WERI-Rb-1 (cell line): ENCODE results near the gene TMPRSS2.

Experiments
- DNase-seq: peaks from one replicate; pipeline ENCODE4 v3.0.0-alpha.2; 2020
- H3K27ac ChIP-seq: fragments of 250-450 bp; sonication (Bioruptor Pico); 2 replicates; pipeline ENCODE4 v1.5.1; 2020; ENCODE audit warnings: mild to moderate bottlenecking, moderate library complexity
- H3K27me3 ChIP-seq: fragments of 250-450 bp; sonication (Bioruptor Pico); 2 replicates; pipeline ENCODE4 v1.5.1; 2021; ENCODE audit warnings: mild to moderate bottlenecking, low read depth, moderate library complexity; ENCODE audit not compliant: insufficient read depth, severe bottlenecking
- H3K36me3 ChIP-seq: fragments of 250-450 bp; sonication (Bioruptor Pico); 2 replicates; pipeline ENCODE4 v1.5.1; 2020; ENCODE audit warnings: mild to moderate bottlenecking, moderate library complexity
- H3K4me3 ChIP-seq: 2 replicates; pipeline ENCODE4 v1.5.1; 2011; ENCODE audit warnings: low read depth, mild to moderate bottlenecking, control low read depth, low read length
- H3K9me3 ChIP-seq: fragments of 250-450 bp; sonication (Bioruptor Pico); 2 replicates; pipeline ENCODE4 v1.5.1; 2021; ENCODE audit warnings: mild to moderate bottlenecking, moderate library complexity; ENCODE audit not compliant: severe bottlenecking
- TF ChIP-seq, protein P1 (sequence below): IDR thresholded peaks from 2 replicates; pipeline ENCODE4 v1.5.1; 2011; ENCODE audit warnings: low read depth, mild to moderate bottlenecking, control low read depth, inconsistent platforms, low read length

The TMPRSS2 gene

DNA sequence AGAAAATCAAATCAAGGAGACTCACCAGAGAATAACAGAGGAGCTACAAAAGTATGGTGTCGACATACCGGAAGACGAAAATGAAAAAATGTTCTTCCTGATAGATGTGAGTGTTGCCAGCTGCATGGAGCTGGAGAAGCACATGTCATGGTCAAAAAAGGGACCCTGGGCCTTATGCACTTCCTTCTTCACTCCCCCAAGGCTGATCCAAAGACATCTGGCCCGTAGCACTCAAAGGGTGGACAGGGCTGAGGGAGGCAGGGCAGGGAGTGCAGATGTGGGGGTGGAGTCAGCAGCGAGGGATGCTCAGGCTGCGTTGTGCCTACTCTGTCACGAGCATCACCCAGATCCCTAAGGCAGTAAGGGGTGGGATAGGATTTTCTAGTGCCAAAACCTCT, 62.5 kb downstream of the TMPRSS2 start:
- no peak overlapping the region for H3K27ac ChIP-seq
- H3K4me3 ChIP-seq, result no peak overlapping the region
- TF ChIP-seq, protein P1, sequence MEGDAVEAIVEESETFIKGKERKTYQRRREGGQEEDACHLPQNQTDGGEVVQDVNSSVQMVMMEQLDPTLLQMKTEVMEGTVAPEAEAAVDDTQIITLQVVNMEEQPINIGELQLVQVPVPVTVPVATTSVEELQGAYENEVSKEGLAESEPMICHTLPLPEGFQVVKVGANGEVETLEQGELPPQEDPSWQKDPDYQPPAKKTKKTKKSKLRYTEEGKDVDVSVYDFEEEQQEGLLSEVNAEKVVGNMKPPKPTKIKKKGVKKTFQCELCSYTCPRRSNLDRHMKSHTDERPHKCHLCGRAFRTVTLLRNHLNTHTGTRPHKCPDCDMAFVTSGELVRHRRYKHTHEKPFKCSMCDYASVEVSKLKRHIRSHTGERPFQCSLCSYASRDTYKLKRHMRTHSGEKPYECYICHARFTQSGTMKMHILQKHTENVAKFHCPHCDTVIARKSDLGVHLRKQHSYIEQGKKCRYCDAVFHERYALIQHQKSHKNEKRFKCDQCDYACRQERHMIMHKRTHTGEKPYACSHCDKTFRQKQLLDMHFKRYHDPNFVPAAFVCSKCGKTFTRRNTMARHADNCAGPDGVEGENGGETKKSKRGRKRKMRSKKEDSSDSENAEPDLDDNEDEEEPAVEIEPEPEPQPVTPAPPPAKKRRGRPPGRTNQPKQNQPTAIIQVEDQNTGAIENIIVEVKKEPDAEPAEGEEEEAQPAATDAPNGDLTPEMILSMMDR, result no peak
- DNase-seq, result no peak
- no peaks in the 10 kb centered on the region for H3K27me3 ChIP-seq
- H3K9me3 ChIP-seq, result no peaks in the 10 kb centered on the region
- H3K36me3 ChIP-seq, result no peaks in the 10 kb centered on the region

DNA sequence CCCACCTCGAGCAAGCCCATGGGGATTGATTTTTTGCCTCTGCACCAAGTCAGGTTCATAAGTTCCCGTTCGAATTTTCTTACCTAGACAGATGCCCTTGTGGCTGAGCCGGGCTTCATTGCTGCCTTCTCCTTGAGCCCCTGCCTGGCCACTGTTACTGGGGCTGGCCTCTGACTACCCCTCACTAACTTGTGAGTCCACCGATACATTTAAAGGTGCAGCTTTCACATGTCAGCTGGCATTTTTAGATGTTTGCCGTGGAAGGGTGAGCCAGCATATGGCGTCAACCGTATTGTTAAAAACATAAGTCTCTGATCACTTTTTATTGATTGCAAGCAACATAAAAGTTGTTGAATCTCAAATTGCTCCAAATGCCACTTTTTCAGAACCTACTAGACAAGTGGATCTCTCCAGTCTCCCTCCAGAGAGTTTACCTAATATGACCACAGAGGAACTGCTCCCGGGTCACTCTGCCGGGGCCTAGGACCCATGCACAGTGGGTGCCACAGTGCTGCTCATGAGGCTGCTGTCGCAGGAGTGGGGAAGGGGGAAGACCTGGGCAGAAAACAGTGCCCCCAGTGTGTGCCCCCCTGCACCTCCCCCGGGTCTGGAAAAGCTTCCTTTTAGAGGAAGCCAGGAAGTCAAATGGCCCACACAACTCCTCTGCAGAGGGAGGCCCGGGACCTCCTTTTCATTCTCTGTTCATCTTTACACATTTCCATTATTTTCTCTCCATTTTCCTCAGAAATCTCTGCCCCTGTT, 63.1 kb downstream of the TMPRSS2 start:
- H3K9me3 ChIP-seq, result no peaks in the 10 kb centered on the region
- H3K27ac ChIP-seq, result no peak overlapping the region
- TF ChIP-seq, protein P1, result no peak
- H3K36me3 ChIP-seq, result no peaks in the 10 kb centered on the region
- no peak for DNase-seq
- no peaks in the 10 kb centered on the region for H3K27me3 ChIP-seq
- no peak overlapping the region for H3K4me3 ChIP-seq

DNA sequence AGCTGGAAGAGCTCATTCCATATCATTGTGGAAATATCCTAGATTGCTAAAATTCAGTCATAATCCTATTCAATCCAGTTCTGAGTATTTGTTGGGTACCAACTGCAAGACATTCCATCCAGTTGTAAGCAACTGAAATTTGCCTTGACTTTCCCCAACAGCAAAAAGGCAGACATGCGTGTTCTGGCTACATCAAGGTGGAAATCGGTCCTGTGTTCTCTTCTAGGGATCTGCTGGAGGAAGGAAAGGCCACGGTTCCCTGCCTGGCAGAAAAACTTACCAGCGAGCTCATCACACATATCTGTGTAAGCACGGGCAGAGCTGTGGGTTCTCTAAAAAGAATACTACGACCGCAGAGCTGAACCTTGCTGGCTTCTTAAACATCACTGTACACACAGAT, 64.4 kb downstream of the TMPRSS2 start:
- H3K36me3 ChIP-seq, result no peaks in the 10 kb centered on the region
- no peaks in the 10 kb centered on the region for H3K9me3 ChIP-seq
- TF ChIP-seq, protein P1, result no peak
- no peaks in the 10 kb centered on the region for H3K27me3 ChIP-seq
- H3K27ac ChIP-seq, result no peak overlapping the region
- no peak overlapping the region for H3K4me3 ChIP-seq
- no peak for DNase-seq

DNA sequence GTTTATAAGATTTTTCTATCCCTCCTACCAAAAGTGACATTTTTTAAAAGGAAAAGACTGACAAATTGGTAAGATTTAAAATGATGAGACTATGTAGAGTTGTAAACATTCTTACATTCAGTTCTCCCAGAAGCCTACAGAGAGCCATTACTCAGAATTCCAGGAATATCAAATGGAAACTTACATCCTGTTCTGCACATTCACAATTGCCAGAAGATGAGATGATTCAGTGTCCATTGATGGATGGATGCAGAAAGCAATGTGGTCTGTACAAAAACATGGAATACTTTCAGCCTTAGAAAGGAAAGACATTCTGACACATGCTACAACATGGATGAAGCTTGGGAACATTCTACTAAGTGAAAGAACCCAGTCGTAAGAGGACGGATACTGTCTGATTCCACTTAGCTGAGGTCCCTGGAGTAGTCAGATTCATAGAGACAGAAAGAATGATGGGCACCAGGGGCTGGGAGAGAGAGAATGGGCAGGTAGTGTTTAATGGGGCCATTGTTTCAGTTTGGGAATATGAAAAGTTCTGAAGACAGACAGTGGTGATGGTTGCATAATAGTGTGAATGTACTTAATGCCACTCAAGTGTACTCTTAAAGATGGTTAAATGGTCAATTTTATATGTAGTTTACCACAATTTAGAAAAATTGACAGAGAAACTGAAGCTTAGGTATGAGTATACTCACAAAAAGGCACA, 65.3 kb downstream of the TMPRSS2 start:
- TF ChIP-seq, protein P1, result no peak
- no peaks in the 10 kb centered on the region for H3K27me3 ChIP-seq
- no peaks in the 10 kb centered on the region for H3K36me3 ChIP-seq
- H3K27ac ChIP-seq, result no peak overlapping the region
- no peak for DNase-seq
- H3K4me3 ChIP-seq, result no peak overlapping the region
- H3K9me3 ChIP-seq, result no peaks in the 10 kb centered on the region

DNA sequence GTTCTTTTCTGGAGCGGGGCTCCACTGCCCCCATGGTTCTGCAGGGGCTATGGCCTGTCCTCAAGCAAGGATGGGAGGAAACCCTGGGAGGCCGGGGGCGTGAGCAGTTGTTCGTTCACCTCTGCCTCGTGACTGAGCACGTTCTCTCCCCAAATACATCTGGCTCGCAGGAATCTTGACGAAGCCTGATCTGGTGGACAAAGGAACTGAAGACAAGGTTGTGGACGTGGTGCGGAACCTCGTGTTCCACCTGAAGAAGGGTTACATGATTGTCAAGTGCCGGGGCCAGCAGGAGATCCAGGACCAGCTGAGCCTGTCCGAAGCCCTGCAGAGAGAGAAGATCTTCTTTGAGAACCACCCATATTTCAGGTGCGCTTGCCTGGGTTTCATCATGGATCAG, 66.4 kb downstream of the TMPRSS2 start:
- H3K36me3 ChIP-seq, result no peaks in the 10 kb centered on the region
- H3K27ac ChIP-seq, result no peak overlapping the region
- H3K27me3 ChIP-seq, result no peaks in the 10 kb centered on the region
- no peak overlapping the region for H3K4me3 ChIP-seq
- TF ChIP-seq, protein P1, result no peak
- DNase-seq, result no peak
- no peaks in the 10 kb centered on the region for H3K9me3 ChIP-seq
